Upper lobe of left lung (tissue), 4 donors: ENCODE data around the gene WNK2.

Experiments used
- CTCF ChIP-seq, 6 experiments: fragments of 450-650 bp in 4 of 6; fragments of 200-600 bp in 2 of 6; sonication (generic) in 2 of 6; IDR thresholded peaks; one replicate each; pipeline ENCODE4 v1.5.1; 2016 to 2019; ENCODE audit warnings: antibody characterized with exemption in 6 of 6
- EP300 ChIP-seq, 4 donors: sonication (generic); formaldehyde crosslinking; IDR thresholded peaks; one replicate each; pipeline ENCODE4 v1.5.1; 2017; ENCODE audit warnings: antibody characterized with exemption in 4 of 4, control low read depth in 2 of 4
- POLR2A ChIP-seq, 4 donors: fragments of 450-650 bp; IDR thresholded peaks; one replicate each; pipeline ENCODE4 v1.5.1; 2016 to 2017; ENCODE audit warnings: antibody characterized with exemption in 4 of 4, mild to moderate bottlenecking in 2 of 4
- POLR2AphosphoS5 ChIP-seq, 2 donors: sonication (generic); formaldehyde crosslinking; IDR thresholded peaks; one replicate each; pipeline ENCODE4 v1.5.1; 2017; ENCODE audit warnings: antibody characterized with exemption in 2 of 2

- TF ChIP-seq CTCF (IDR thresholded peaks at IDR 0.05) (no peak), EP300 (IDR thresholded peaks at IDR 0.05) (no peak), POLR2AphosphoS5 (IDR thresholded peaks at IDR 0.05) (no peak), POLR2A (IDR thresholded peaks at IDR 0.05) (no peak)
Measured at GRCh38 chr9:93364734-93365426, 180.9 kb downstream of the WNK2 start.
